ENCODE data around the gene GFOD2.

- no peak for TF ChIP-seq BACH2 (CRISPR knock-in tag; IDR thresholded peaks at IDR 0.05; ENCODE audit: borderline replicate concordance)
- TF ChIP-seq ISL1 (CRISPR knock-in tag; IDR thresholded peaks at IDR 0.05) = no peak
- TF ChIP-seq OSR1 (CRISPR knock-in tag; IDR thresholded peaks at IDR 0.05) = no peak
- no peak for TF ChIP-seq PATZ1 (CRISPR knock-in tag; IDR thresholded peaks at IDR 0.05; ENCODE audit: borderline replicate concordance)
- TF ChIP-seq RARB (CRISPR knock-in tag; IDR thresholded peaks at IDR 0.05) = no peak
- TF ChIP-seq ZFP30 (CRISPR knock-in tag; IDR thresholded peaks at IDR 0.05) = no peak
- TF ChIP-seq ZNF565 (CRISPR knock-in tag; conservative IDR thresholded peaks at IDR 0.05; ENCODE audit: low read depth) = no peak
- TF ChIP-seq TCF4 (CRISPR knock-in tag; IDR thresholded peaks at IDR 0.05; ENCODE audit: borderline replicate concordance) = no peak
- no peak for TF ChIP-seq TSHZ2 (CRISPR knock-in tag; IDR thresholded peaks at IDR 0.05)
- no peak for TF ChIP-seq CSDC2 (CRISPR knock-in tag; IDR thresholded peaks at IDR 0.05)
- TF ChIP-seq SNAI2 (CRISPR knock-in tag; IDR thresholded peaks at IDR 0.05) = no peak
Measured at GRCh38 chr16:67648088-67648763, 70.9 kb downstream of the GFOD2 start.

Measured in SK-N-SH treated with all-trans-retinoic acid at 6 μM for 48 hours (cell line).